OCI-LY1 (cell line): ENCODE data around the gene PKD1L1.

ENCODE experiments used
- H2AFZ ChIP-seq: fragments of 200-600 bp; sonication (generic), shearing (Covaris generic); 2 replicates; pipeline ENCODE4 v1.6.0; 2014; ENCODE audit warnings: antibody characterized with exemption, mild to moderate bottlenecking, low read length
- H3F3A ChIP-seq: fragments of 200-600 bp; sonication (generic), shearing (Covaris generic); 2 replicates; pipeline ENCODE4 v1.6.0; 2014; ENCODE audit warnings: mild to moderate bottlenecking, antibody characterized with exemption, low read length, moderate library complexity; ENCODE audit not compliant: insufficient read depth
- H3K27ac ChIP-seq: fragments of 200-600 bp; sonication (generic); 2 replicates; pipeline ENCODE4 v1.5.1; 2014; ENCODE audit warnings: low read length, mixed run types, mild to moderate bottlenecking, low read depth; ENCODE audit not compliant: poor library complexity, severe bottlenecking
- H3K27me3 ChIP-seq: fragments of 200-600 bp; sonication (generic); 2 replicates; pipeline ENCODE4 v1.6.0; 2014; ENCODE audit warnings: antibody characterized with exemption, mild to moderate bottlenecking, low read length, moderate library complexity; ENCODE audit not compliant: insufficient read depth
- H3K36me3 ChIP-seq: fragments of 200-600 bp; sonication (generic); 2 replicates; pipeline ENCODE4 v1.6.1; 2014; ENCODE audit warnings: mild to moderate bottlenecking, antibody characterized with exemption, low read length, moderate library complexity, mixed read lengths; ENCODE audit not compliant: insufficient read depth
- H3K4me1 ChIP-seq: fragments of 200-600 bp; sonication (generic); 2 replicates; pipeline ENCODE4 v1.5.1; 2014; ENCODE audit warnings: mild to moderate bottlenecking, low read length, moderate library complexity; ENCODE audit not compliant: insufficient read depth, severe bottlenecking
- H3K4me2 ChIP-seq: fragments of 200-600 bp; sonication (generic), shearing (Covaris generic); 2 replicates; pipeline ENCODE4 v1.6.1; 2014; ENCODE audit warnings: low read length
- H3K4me3 ChIP-seq: fragments of 200-600 bp; sonication (generic); 2 replicates; pipeline ENCODE4 v1.5.1; 2014; ENCODE audit warnings: low read length, low read depth, mild to moderate bottlenecking, mixed read lengths; ENCODE audit not compliant: poor library complexity, severe bottlenecking
- H3K79me2 ChIP-seq: fragments of 200-600 bp; shearing (Covaris generic); 2 replicates; pipeline ENCODE4 v1.6.1; 2016; ENCODE audit warnings: mixed run types, low read length, mixed read lengths; ENCODE audit not compliant: insufficient read depth
- H3K9ac ChIP-seq: fragments of 200-600 bp; sonication (generic), shearing (Covaris generic); 2 replicates; pipeline ENCODE4 v1.6.1; 2014; ENCODE audit warnings: mild to moderate bottlenecking, low read length, mixed read lengths
- H3K9me2 ChIP-seq: fragments of 200-600 bp; sonication (generic), shearing (Covaris generic); 2 replicates; pipeline ENCODE4 v1.6.1; 2014; ENCODE audit warnings: low read depth, mild to moderate bottlenecking, low read length, mixed read lengths
- H3K9me3 ChIP-seq: fragments of 200-600 bp; shearing (Covaris generic); 2 replicates; pipeline ENCODE4 v1.6.1; 2014; ENCODE audit warnings: low read length, mixed read lengths
- H4K20me1 ChIP-seq: fragments of 200-600 bp; sonication (generic), shearing (Covaris generic); 2 replicates; pipeline ENCODE4 v1.6.0; 2016; ENCODE audit warnings: mild to moderate bottlenecking, low read length; ENCODE audit not compliant: insufficient read depth
- CTCF ChIP-seq: fragments of 200-600 bp; sonication (generic), shearing (Covaris generic); IDR thresholded peaks from 2 replicates; pipeline ENCODE4 v1.5.1; 2017; ENCODE audit warnings: mild to moderate bottlenecking, antibody characterized with exemption, low read length, moderate library complexity, mixed read lengths
- EZH2 ChIP-seq: fragments of 200-600 bp; sonication (generic), shearing (Covaris generic); IDR thresholded peaks from 2 replicates; pipeline ENCODE4 v1.8.0; 2017; ENCODE audit warnings: borderline replicate concordance, mixed run types, mild to moderate bottlenecking, antibody characterized with exemption, low read length, moderate library complexity, mixed read lengths

The PKD1L1 gene

GRCh38 chr7:47884675-47885074 is 63.6 kb downstream of the PKD1L1 start:
- TF ChIP-seq CTCF: no peak
- no peak for TF ChIP-seq EZH2

GRCh38 chr7:47882635-47883034 is 65.6 kb downstream of the PKD1L1 start:
- no peaks in the 10 kb centered on the region for H3K79me2 ChIP-seq
- TF ChIP-seq CTCF (no peak), EZH2 (no peak)
- peaks cover 15% of the 10 kb centered on the region; the same call in 1 of the 2 replicates for H3K27me3 ChIP-seq
- H3K4me1 ChIP-seq: no peaks in the 10 kb centered on the region
- no peaks in the 10 kb centered on the region for H3F3A ChIP-seq
- no peak overlapping the region for H3K4me3 ChIP-seq
- no peak overlapping the region for H3K9ac ChIP-seq
- no peak overlapping the region for H2AFZ ChIP-seq
- no peaks in the 10 kb centered on the region for H4K20me1 ChIP-seq
- no peak overlapping the region for H3K27ac ChIP-seq
- no peaks in the 10 kb centered on the region for H3K9me2 ChIP-seq
- no peaks in the 10 kb centered on the region for H3K36me3 ChIP-seq
- no peaks in the 10 kb centered on the region for H3K9me3 ChIP-seq
- H3K4me2 ChIP-seq: no peak overlapping the region

More at GRCh38 chr7:47884675-47885074, 63.6 kb downstream of the PKD1L1 start:
- H3F3A ChIP-seq: no peaks in the 10 kb centered on the region
- no peak overlapping the region for H3K4me2 ChIP-seq
- no peaks in the 10 kb centered on the region for H3K9me2 ChIP-seq
- H3K79me2 ChIP-seq: no peaks in the 10 kb centered on the region
- H4K20me1 ChIP-seq: no peaks in the 10 kb centered on the region
- no peak overlapping the region for H3K9ac ChIP-seq
- no peak overlapping the region for H3K4me3 ChIP-seq
- H3K27ac ChIP-seq: no peak overlapping the region
- H3K9me3 ChIP-seq: no peaks in the 10 kb centered on the region
- H3K4me1 ChIP-seq: no peaks in the 10 kb centered on the region
- no peak overlapping the region for H2AFZ ChIP-seq
- peaks cover 11% of the 10 kb centered on the region; the same call in 1 of the 2 replicates for H3K27me3 ChIP-seq
- H3K36me3 ChIP-seq: no peaks in the 10 kb centered on the region

- no peaks in the 10 kb centered on the region for H4K20me1 ChIP-seq
- H3K27me3 ChIP-seq: peaks cover 7% of the 10 kb centered on the region; the same call in 1 of the 2 replicates
- H3K4me2 ChIP-seq: no peak overlapping the region
- no peaks in the 10 kb centered on the region for H3F3A ChIP-seq
- H3K4me1 ChIP-seq: no peaks in the 10 kb centered on the region
- H3K9ac ChIP-seq: no peak overlapping the region
- no peak overlapping the region for H3K4me3 ChIP-seq
- no peaks in the 10 kb centered on the region for H3K9me3 ChIP-seq
- H3K27ac ChIP-seq: no peak overlapping the region
- no peaks in the 10 kb centered on the region for H3K9me2 ChIP-seq
- no peaks in the 10 kb centered on the region for H3K79me2 ChIP-seq
- H3K36me3 ChIP-seq: no peaks in the 10 kb centered on the region
- no peak overlapping the region for H2AFZ ChIP-seq
- TF ChIP-seq EZH2 (no peak), CTCF (no peak)
Measured at GRCh38 chr7:47881256-47881655, 67.0 kb downstream of the PKD1L1 start.
